NCI-H2227 treated with DMSO at 0.1 percent for 48 hours (cell line): ENCODE data around the gene YIF1A.
"Not testable (repeated sequence)": the region's sequence is repeated elsewhere in the genome, so short reads cannot be mapped to it uniquely, and the experiment has no call there.

Experiments used
- DNase-seq: peaks from one replicate; lab custom pipeline; 2025; lab: John Stamatoyannopoulos, UW

The YIF1A gene

GRCh38 chr11:66268952-66269905, 19.7 kb downstream of the YIF1A start:
- DNase-seq: no peak

- peak; percentile 98 for DNase-seq
These were observed 20.5 kb downstream of the YIF1A start, which contains the start of gene RAB1B for GRCh38 chr11:66268244-66268951. RAB1B (plus strand) TSS chr11:66268639; CDS start chr11:66268680, 41 bp downstream.

DNA sequence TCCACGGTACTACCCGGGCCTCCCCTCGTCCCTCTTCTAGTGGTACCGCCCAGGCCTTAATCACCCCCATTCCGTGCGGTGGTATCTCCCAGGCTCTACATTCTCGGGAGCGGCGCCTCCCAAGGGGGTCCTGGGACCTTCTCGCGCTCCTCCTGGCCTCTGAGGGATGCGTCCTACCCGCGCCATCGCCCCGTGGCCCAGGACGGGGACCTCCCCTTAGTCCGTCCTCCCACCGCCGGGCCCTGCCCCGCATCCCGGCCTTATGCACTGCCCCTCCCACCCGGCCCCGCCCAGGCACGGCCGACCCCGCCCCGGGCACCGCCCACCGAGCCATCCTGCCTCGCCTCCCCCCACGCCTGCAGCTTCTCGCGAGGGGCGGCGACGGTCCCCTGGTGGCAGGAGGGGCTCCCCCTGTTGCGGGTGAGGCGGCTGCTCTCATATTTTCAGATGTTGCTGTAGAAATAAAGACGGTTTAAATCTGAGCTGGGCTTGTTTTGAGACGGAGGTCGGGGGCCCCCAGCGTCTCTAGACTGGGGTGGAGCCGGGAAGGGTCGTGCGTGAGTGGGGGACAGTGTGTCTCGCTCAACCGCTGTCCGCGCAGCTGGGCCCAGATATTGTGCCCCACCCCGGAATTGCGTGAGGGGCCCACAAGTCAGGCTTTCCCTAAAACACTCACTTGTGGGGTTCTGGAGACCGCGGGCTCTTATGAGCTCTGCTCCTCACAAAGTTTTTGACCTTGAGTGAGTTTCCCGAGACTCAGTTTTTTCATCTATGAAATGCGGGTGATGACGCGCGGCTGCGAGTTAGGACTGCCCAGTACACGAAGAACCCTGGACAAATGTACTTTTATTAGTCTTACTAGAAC, 21.3 kb downstream of the YIF1A start:
- DNase-seq: peak; percentile 91

GRCh38 chr11:66267039-66267378, 21.9 kb downstream of the YIF1A start:
- no peak for DNase-seq

GRCh38 chr11:66266378-66267038, 22.4 kb downstream of the YIF1A start:
- DNase-seq: no peak

- no peak for DNase-seq
These were observed 23.2 kb downstream of the YIF1A start for GRCh38 chr11:66265531-66266377.

DNA sequence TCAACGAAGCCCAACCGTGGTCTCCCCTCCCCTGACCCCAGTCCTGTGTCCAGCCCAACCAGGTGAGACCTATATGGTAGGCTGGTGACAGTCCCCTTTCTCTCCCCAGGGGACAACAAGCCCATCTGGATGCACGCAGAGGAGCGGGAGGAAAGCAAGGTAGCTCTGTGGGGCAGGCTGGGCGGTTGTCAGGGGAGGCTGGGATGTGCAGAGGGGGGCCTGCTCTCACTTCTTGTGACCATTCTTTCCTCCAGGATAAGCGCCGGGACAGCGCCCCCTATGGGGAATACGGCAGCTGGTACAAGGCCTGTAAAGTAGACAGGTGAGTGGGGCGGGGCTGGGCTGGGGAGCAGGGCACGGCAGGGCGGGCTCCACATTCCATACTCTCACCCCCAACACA, 24.0 kb downstream of the YIF1A start:
- DNase-seq: no peak

DNA sequence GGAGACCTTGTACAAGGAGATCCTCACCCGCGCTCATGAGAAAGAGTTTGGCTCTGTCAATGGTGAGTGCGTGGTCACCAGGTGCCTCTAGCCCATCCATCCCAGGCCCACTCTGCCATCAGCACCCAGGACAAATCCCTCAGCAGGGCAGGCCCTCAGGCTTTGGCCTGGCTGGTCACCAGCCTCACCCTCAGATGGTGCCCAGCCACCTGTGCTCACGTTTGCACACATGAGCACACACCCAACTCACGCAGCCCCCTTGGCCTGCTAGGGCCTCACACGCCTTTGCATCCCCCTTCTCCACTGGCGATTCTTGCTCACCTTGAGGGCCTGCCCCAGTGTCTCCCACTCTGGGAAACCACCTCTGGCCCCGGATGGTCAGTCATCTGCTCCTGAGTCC, 24.6 kb downstream of the YIF1A start:
- DNase-seq: no peak

DNA sequence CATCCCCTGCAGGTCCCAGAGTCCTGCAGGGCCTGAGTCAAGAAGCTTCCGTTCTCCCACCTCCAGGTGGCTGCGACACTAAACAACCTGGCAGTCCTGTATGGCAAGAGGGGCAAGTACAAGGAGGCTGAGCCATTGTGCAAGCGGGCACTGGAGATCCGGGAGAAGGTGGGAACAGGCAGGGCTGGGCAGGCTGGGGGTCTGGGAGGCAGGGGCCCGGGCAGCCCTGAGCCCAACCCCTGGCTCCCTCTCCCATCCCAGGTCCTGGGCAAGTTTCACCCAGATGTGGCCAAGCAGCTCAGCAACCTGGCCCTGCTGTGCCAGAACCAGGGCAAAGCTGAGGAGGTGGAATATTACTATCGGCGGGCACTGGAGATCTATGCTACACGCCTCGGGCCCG, 25.2 kb downstream of the YIF1A start:
- no peak for DNase-seq

- no peak for DNase-seq
These were observed 25.7 kb downstream of the YIF1A start for GRCh38 chr11:66263231-66263630.

GRCh38 chr11:66262696-66263095, 26.2 kb downstream of the YIF1A start:
- no peak for DNase-seq

- no peak for DNase-seq
These were observed 26.8 kb downstream of the YIF1A start for GRCh38 chr11:66262191-66262590.

DNA sequence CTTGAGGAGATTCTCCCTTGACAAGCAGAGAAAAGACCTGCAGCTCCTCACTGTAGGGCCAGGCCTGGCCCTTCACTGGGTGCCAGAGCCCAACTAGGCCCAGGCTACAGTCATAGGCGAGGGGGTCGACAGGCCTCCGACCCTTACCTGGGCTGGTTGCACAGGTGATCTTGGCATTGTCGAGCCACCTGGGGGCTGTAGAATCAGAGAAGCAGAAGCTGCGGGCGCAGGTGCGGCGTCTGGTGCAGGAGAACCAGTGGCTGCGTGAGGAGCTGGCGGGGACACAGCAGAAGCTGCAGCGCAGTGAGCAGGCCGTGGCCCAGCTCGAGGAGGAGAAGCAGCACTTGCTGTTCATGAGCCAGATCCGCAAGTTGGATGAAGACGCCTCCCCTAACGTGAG, 27.4 kb downstream of the YIF1A start:
- DNase-seq: no peak

DNA sequence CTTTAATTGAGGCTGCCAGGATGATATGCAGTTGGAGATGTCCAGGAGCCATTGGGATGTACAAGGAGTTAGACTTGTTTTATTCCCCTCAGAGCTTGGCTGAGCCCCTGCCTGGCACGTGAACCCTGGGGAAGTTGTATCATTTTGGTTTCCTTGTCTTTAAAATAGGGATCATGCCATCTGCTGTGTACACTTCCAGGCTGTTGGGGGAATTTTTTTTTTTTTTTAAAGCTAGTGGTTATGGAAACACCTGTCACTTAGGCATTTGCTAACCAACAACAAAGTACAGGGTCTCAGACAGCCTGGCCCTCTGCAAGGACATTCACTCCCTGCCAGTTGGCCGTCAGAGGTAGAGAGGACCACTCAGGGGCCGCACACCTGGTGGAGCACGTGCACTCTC, 29.0 kb downstream of the YIF1A start:
- no peak for DNase-seq

- no peak for DNase-seq
These were observed 29.7 kb downstream of the YIF1A start for GRCh38 chr11:66259225-66259624.

- DNase-seq: no peak
These were observed 30.5 kb downstream of the YIF1A start for GRCh38 chr11:66258473-66258893.

GRCh38 chr11:66253081-66253480, 35.9 kb downstream of the YIF1A start:
- not testable (repeated sequence) for DNase-seq

GRCh38 chr11:66251809-66252208, 37.1 kb downstream of the YIF1A start:
- DNase-seq: no peak

DNA sequence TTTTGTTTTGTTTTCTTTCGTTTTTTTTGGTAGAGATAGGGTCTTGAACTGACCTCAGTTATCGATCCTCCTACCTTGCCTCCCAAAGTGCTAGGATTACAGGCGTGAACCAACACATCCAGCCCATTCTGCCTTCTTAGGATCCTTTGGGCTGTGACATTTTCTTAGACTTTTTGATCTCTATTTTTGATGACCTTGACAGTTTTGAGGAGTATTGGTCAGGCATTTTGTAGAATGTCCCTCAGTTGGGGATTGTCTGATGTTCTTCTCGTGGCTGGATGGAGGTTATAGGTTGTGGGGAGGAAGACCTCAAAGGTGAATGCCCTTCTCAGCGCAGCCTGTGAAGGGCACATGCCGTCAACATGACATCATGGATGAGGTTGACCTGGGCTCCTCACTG, 40.0 kb downstream of the YIF1A start:
- no peak for DNase-seq

DNA sequence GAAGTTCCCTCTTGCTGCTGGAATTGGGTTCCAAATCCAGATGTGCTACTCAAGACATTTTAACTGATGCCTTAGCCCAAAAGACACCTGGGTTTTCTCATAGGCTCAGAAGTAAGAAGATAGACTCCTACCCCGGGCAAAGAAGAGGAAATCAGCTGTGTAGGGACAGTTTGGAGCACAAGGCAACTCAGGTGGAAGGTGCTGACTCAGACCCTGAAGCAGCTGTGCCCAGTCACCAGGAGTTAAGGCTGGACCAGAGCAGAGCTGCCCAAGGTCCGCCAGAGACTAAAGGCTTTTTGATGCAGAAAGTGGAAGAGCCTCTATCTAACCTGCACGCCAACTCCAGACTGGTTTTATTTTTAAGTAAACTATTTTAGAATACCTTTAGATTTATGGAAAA, 41.1 kb downstream of the YIF1A start:
- no peak for DNase-seq

DNA sequence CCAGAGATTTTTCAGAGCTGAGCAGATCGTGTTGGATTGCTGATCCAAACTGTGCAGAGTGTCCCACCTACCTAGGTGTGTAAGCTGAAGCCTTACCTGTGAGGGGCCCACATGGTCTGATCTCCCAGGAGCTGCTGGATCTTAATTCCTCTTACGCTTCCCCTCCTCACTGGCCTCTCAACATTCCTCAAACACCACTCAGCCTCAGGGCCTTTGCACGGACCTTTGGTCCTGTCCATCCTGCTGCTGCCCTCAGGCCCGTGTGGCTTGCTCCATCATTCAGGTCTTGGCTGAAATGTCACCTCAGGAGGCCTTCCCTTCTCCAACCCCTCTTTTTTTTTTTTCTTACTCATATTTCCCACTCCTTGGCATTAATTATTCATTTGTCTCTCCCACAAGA, 41.6 kb downstream of the YIF1A start:
- no peak for DNase-seq
